GM13976 (cell line): ENCODE data around the gene NSMF.
A peak's percentile ranks its signal among the peaks of the same experiment; 100 is the strongest.
"Not testable (repeated sequence)": the region's sequence is repeated elsewhere in the genome, so short reads cannot be mapped to it uniquely, and the experiment has no call there.

Experiments
- DNase-seq: peaks from one replicate; pipeline ENCODE4 v3.0.0; 2012; ENCODE audit warnings: low spot score
- in situ Hi-C: fragments of 300-500 bp; cut with MboI; formaldehyde crosslinking; loops from one replicate; pipeline ENCODE4 v1.12.0; 2022; ENCODE audit warnings: low sequenced_read_pairs, mixed read lengths, inconsistent platforms; ENCODE audit not compliant: unreplicated experiment
- TF ChIP-seq, protein P1 (sequence below): IDR thresholded peaks from 2 replicates; pipeline ENCODE4 v1.5.1; 2012; ENCODE audit warnings: borderline replicate concordance, mild to moderate bottlenecking; ENCODE audit not compliant: insufficient read depth; ENCODE audit errors: extremely low read depth, missing control alignments, control extremely low read depth

Gene NSMF

DNA sequence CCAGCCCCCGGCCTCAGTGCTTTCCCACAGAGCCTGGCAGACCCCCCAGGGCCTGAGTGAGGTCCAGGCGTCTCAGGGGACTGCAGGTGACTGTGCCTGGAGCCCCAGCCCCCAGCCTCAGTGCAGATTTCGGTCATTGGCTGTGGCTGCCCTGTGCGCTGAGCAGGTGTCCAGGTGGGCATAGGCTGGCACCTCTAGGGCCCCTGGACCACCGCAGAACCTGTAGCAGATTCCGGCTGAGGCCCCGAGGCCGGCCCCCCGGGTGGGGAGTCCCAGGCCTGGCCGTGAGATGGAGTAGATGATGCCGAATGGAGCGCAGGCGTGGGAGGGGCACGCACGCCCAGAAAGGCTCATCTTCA lies 48.3 kb downstream of the NSMF start:
- no peak for DNase-seq
- in situ Hi-C loops = no loop called here
- TF ChIP-seq, protein P1, sequence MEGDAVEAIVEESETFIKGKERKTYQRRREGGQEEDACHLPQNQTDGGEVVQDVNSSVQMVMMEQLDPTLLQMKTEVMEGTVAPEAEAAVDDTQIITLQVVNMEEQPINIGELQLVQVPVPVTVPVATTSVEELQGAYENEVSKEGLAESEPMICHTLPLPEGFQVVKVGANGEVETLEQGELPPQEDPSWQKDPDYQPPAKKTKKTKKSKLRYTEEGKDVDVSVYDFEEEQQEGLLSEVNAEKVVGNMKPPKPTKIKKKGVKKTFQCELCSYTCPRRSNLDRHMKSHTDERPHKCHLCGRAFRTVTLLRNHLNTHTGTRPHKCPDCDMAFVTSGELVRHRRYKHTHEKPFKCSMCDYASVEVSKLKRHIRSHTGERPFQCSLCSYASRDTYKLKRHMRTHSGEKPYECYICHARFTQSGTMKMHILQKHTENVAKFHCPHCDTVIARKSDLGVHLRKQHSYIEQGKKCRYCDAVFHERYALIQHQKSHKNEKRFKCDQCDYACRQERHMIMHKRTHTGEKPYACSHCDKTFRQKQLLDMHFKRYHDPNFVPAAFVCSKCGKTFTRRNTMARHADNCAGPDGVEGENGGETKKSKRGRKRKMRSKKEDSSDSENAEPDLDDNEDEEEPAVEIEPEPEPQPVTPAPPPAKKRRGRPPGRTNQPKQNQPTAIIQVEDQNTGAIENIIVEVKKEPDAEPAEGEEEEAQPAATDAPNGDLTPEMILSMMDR = no peak

DNA sequence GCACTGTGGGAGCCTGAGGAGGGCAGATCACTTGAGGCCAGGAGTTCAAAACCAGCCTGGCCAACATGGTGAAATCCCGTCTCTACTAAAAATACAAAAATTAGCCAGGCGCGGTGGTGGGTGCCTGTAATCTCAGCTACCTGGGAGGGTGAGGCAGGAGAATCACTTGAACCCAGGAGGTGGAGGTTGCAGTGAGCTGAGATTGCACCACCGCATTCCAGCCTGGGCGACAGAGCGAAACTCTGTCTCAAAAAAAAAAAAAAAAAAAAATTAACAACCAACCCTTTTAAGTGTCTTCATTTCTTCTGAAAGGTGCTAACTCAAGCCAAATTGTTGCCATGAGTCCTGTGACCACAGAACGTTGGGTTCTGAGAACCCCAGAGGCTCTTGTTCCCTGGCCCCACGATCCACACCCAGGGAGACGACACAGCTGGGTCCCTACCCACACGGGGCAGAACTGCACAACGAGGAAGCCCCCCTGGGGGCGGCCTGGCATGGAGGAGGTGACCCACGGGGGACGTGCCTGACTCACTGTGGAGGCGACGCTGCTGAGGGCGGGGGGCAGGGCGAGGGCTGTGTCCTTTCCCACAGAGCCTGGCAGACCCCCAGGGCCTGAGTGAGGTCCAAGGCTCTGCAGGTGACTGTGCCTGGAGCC lies 48.8 kb downstream of the NSMF start:
- in situ Hi-C loops, DNase-seq: not testable (repeated sequence)

DNA sequence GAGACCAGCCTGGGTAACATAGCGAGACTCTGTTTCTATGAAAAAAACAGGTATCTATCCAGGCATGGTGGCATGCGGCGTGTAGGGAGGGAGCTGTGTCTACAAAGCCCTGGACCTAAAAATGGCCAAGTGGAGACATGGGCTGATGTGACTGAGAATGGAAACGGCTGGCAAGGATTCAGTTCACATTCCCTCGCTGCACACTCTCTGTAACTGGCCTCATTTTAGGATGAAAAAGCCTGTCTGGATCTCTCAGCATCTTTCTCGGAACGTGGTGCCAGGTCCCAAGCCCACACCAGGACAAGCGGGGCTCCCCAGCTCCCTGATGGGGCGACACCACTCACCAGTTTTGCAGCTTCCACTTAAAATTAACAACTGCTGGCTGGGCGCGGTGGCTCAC lies 49.6 kb downstream of the NSMF start:
- TF ChIP-seq, protein P1 = no peak
- no peak for DNase-seq
- in situ Hi-C loops = loop anchor here (5.0 kb wide), 1 partner anchor 117 kb away; no protein-coding TSS in a partner anchor

DNA sequence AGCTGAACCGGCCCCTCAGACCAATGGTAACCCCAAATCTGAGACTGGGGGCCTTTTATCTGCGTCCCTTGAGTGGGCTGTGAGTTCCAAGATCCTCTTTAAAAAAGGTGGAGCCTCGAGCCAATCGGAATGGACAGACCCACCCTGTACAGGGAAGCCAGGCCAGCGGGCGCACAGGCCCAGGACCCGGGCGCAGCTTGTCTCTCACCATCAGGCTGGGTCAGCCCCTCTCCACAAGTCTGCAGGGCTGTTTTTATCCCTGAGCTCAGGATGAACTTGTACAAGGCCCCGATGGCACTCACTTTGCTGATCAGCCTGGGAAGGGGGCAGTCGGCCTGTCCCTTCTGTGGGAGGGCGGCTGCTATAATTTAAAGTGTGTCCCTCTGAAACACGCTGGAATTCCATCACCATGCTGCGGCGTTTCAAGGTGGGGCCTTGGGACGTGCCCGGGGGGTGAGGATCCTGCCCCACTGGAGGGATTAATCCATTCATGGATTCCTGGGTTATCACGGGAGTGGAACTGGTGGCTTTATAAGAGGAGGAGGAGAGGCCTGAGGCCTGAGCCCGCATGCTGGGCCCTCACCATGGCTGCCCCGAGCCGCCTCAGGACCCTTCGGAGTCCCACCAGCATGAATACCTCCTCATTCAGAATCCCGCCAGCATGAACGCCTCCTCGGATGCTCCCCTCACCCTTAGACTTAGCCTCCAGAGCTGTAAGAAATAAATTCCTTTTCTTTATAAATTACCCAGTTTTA lies 50.3 kb downstream of the NSMF start:
- in situ Hi-C loops = loop anchor here (5.0 kb wide), 1 partner anchor 117 kb away; no protein-coding TSS in a partner anchor
- no peak for DNase-seq
- TF ChIP-seq, protein P1 = no peak

DNA sequence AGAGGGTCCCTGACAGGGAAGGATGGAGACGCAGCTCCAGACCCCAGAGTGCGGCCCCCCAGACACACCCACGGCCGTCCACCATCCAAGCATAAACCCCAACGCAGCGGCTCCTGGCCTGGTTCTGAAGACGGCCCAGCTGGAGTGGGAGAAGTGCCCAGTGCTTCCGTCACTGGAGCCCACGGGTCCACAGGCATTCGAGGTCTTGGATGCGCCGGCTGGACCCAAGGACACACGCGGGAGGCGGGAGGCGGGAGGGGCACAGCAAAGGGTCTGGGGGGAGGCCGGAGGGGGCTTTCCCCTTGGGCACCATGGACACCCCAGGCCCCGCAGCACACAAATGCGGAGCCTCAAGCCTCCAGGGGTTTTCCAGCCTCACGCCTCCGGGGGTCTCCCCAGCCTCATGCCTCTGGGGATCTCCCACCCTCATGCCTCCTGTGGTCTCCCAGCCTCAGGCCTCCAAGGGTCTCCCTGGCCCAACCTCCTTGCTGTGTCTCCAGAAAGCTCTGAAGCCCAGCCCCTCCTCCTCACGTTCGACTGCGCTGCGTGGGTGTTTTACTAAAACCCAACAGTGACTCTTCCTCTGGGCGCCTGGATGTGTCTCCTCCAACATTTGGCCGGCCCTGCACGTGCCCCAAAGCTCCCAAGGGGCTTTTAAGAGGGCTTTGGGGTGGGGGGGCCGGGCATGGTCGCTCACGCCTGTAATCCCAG lies 51.4 kb downstream of the NSMF start:
- in situ Hi-C loops = loop anchor here (5.0 kb wide), 1 partner anchor 115 kb away; no protein-coding TSS in a partner anchor
- TF ChIP-seq, protein P1 = no peak
- DNase-seq = no peak

DNA sequence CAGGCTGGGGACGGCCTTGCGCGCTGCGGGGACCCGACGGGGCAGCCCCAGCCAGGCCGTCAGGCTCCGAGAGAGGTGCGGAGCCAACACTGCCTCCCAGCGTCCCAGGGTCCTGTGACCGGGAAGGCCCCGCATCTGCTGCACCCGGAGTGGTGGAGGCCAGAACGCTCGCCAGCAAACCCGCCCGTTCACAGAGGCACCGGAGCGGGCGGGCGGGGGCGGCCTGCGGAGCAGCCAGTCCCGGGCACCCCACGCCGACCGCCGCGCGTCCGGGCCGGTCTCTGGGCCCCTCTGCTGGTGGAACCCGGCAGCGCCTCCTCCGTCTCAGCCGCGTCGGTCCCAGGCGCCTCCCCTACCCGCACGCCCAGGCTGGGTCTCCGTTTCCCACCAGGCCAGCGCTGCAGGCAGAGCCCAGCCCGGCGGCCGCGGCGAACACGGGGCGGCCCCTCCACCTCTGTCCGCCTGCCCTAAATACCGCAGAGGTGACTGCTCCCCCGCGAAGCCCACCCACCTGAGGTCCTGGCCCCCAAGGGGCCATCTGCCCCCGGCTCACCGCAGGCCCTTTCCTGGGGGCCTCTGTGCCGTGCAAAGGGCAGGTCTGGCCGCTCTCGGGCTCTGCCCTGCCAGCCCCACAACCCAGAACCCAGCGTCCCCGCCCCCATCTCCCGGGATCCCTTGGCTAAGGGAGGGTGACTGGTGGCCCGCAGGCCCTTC lies 52.1 kb downstream of the NSMF start:
- TF ChIP-seq, protein P1 = peak; percentile 87
- DNase-seq = peak; percentile 92
- in situ Hi-C loops = loop anchor here (5.0 kb wide), 1 partner anchor 115 kb away; no protein-coding TSS in a partner anchor
